ENCODE measurements around the gene ETFA.

The ETFA gene

DNA sequence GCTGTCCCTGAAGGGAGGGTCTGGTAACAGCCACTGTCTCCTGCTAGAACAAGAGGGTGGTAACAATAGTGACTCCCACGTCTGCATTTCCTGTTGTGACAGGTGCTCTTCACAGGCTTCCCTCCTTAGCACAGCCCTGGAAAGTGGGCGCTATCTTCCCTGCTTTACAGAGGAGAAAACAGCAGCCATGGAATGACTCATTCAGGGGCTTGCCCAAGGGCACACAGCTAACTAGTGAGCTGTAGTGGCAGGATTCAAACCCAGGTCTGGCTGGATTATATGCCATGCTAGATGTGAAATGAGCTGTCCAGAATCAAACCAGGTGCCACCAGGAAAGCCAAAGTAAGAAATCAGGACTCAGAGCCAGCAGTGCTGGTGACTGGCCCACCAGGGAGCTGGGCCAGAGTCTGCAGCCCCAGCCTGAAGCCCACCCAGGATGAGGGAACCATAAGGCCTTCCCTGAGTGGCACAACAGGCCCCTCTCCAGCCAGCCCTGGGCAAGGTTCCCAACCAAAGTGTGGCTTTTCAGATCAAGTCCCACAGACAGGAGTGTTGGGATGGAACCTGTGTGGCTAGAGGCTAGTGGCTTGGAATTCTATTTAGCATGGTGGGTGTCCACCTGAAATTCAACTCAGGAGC is 102.4 kb downstream of the ETFA start:
- DNase-seq, result no peak

DNA sequence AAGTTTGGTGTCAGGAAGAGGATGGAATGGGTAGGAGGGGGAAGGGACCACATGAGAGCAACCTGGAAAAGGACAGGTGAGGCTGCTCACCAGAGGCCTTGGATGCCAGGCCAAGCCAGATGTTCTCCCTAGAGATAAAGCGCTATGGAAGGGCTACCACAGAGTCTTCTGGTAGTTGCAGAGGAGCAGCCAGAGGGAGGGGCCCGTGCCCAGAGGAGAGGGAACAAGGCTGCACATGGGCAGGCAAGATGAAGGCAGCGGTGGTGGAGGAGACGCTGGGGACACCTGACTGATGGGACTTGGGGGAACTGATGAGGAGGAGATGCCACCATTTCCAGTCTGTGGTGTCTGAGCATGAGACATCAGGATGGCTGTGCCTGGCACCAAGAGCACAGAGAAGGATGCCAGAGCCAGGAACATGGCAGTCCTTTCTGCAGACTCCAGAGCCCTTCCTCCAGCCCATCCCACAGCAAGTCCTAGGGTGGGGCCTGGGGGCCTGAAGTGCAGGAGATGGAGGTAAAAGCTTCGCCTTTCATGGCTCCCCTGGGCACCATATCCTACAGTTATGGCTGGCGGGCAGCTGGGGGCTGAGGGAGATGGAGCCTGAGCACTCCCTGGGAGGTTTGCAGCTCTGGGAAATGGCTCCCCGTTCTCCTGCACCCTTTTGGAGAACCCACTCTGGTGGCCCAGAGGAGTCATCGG is 103.0 kb downstream of the ETFA start:
- DNase-seq, result no peak

DNA sequence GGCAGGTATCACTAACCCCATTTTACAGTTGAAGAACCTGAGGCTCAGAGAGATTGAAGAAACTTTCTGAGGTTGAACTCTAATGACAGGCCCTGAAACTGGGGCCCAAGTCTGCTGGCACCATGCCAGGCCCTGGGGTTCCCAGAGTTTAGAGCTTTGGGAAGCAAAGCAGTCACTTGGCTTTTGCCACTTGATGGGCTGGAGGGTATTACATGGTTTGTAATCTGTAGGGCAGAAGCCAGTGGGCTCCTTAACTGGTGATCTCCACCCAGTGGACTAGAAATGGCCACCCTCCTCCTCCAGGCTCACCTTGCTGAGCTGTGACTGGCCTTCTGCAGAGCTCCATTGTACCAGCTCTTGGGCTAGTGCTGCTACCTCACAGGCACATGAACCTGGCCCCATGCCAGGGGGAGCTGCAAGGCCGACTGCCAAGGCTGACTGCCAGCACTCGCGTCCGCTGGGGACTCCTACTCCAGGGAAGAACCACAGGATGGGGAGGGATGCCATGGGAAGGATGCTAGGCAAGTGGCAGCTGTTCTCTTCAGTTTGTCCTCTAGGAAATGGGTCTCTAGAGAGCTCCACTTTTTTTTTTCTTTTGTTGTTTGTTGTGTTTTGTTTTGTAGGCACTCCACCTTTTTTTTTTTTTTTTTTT is 104.8 kb downstream of the ETFA start:
- DNase-seq, result peak; percentile 74

DNA sequence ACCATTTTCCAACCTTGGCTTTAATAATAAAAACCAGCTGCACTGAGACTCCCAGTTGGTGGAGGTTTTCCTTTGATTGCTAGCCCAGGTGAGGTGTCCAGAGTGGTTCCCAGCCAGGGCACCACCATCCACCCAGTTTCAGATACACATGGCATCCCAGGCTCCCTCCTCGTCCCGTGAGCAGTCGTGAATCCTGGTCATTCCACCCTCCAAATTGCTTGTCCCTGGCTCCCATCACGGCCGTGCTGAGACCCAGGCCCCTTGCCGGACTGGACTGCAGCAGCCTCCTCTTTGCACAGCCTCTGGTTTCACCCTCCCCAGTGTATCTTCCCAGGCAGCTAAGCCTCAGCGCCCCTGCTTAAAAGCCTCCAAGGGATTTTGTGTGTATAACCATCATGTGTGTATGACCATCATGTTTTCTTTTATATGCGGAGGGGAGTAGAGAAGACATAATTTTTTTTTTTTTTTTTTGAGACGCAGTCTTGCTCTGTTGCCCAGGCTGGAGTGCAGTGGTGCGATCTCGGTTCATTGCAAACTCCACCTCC is 106.3 kb downstream of the ETFA start:
- no peak for DNase-seq

DNA sequence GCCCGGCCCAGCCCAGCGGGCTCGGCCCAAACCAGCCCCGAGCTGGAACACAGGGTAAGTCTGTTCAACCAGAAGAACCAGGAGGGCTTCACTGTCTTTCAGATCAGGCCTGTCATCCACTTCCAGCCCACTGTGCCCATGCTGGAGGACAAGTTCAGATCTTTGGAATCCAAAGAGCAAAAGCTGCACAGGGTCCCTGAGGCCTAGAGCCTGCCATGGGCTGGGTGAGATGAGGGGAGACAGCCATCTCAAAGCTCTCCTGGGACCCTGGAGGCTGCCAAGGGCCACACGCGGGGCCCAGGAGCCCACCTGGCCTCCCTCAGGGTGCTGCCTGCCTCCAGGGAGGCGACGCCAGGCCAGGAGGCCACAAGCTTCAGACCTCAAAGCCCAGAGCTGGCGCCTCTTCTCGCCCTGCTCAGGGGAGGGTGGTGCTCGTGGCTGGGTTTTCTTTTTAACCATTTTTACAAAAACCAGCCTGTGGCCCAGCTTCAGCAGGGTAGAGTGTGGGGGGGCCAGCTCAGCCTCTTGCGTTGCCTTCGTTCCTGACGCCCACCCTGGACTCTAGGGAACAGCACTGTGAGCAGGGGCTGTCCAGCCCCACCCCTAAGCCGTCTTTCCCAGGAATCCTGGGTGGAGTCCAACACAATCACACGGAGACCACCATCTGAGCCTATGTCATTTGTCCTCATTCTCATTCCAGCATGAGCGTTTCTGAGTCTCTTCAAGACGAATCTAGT is 107.0 kb downstream of the ETFA start:
- no peak for DNase-seq

- no peak for DNase-seq
Measured at GRCh38 chr15:76203346-76204108, 107.7 kb downstream of the ETFA start.

DNA sequence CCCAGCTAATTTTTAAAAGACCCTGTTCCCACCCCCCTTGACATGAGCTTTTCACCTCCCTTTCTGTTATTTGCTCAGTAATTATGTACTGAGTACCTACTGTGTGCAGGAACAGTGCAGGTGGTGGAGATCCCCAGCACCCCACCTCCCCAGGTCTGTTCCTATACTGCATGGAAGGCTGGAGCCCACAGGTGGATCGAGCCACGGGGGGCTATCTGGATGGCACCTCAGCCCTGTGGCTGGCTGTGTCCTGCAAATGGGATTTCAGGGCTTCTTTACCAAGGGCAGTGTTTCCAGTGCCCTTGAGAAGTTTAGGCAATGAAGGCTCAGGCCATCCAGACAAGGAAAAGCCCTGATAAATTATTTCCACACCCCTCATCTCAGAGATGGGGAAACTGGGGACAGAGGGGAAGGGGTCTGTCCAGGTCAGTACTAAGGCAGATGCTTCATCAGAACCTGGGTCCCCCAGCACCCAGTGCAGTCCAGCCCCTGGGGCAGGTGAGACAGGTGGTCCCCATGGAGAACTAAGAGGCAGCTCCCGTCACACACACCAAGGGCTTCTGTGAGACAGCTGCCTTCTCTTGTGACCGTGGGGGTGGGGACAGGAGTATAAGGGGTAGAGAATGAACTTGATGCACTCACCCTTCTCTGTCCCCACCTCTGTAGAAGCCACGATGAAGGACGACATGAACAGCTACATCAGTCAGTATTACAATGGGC is 109.6 kb downstream of the ETFA start:
- DNase-seq, result no peak

GRCh38 chr15:76200641-76201105 is 110.6 kb downstream of the ETFA start:
- no peak for DNase-seq

GRCh38 chr15:76200083-76200465 is 111.2 kb downstream of the ETFA start:
- no peak for DNase-seq

GRCh38 chr15:76199106-76200082 is 111.9 kb downstream of the ETFA start:
- DNase-seq, result no peak

DNA sequence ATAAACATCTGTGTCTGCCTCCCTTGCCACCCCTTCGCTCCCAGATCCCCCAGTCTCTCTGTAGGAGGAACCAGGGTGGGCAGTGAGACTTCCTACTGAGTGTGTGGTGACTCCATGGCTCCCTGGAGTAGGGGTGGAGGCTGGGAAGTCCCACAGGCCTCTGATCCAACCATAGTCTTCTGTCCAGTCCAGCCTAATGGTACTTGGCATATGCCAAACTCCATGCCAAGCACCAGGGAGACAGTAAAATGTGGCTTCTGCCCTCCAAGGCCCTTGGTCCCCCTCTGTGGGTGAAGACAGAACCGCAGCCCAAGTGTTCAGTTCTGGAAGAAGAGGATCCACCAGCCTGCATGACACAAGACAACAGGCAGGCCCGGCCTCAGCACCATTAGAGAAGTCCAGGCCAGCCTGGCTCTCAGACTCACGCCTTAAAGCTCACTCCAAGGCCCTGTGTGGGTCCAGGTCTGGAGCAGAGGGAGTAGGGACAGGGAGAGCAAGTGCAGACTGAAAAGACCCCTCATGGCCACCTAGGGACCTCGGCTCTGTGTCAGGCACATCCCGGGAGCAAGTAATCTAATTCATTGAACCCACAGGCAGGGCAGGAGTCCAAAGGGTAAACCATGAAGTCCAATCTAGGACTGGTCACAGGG is 112.7 kb downstream of the ETFA start:
- DNase-seq, result no peak

GRCh38 chr15:76197703-76198455 is 113.4 kb downstream of the ETFA start:
- no peak for DNase-seq

DNA sequence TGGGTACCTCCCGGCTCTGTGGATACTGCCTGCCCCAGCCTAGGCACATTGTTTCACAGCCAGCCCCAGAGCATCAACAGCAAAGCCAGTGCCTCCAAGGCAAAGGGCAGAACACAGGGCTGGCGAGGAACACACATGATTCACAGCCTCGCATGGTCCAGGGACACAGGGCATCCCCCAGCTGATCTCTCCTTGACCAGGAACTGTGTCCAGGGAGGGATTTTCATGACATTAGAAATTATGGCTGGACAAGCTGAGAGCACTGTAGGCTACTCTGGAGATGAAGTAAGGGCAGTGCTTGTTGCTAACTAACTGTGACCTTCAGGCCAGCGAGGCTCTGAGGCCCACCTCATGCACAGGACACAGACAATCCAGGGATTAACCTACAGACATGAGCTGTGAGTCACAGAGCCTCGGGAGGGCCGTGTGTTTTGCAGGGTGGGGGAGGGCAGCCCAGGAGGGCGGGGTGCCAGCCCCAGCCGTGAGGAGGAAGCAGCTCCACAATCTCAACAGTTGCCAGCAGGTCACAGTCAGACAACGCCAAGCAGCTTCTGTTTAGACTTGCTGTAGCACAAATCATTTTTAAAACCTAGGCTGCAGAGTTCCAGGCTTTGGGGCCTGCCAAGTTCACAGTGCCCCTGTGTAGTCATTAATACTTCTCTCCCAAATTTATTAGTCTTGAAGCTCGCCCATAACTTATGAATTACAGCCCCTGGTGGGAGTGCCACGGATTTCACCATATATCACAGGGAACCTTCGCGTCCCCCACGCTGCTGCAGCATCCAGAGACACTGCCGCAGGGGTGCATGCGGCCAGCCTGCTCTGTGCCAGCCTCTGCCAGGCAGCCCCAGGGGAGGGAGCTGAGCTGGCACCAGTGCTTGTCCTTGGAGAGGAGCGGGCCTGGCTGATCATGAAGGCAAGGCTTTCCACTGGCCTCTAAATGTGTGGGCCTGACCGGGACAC is 114.7 kb downstream of the ETFA start:
- no peak for DNase-seq

- DNase-seq, result no peak
Measured at GRCh38 chr15:76195506-76196268, 115.6 kb downstream of the ETFA start.

GRCh38 chr15:76193934-76194333 is 117.3 kb downstream of the ETFA start:
- no peak for DNase-seq

DNA sequence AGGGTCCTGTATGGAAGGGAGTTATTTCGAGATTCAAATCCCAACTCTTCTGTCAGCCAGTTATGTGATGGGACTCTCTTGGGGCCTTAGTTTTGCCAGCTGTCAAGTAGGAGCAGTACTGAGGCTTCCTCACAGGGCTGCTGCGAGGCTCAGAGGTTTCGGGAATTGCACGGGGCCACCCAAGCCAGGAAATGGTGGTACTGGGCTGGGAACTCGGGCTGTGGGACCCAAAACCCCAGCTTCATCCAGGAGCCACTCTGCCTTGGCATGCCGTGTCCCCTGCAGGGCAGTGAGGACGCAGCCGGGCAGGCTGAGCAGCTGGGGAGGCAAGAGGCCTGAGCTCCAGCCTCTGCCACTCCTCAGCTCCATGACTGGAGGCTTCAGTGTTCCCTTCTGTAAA is 118.6 kb downstream of the ETFA start:
- DNase-seq, result no peak
